Measurements from ENCODE around the gene KIAA1958.

Gene KIAA1958

GRCh38 chr9:112472996-112473395 is 13.6 kb upstream of the KIAA1958 start:
- Mint-ChIP-seq H3K4me3 (no peak overlapping the region), H3K27me3 (ENCODE audit: low read depth) (no peaks in the 10 kb centered on the region), H3K4me1 (no peaks in the 10 kb centered on the region), H3K36me3 (ENCODE audit: low read depth) (peaks cover 77% of the 10 kb centered on the region), H3K27ac (no peak overlapping the region), H3K9me3 (peaks cover 21% of the 10 kb centered on the region)
- TF ChIP-seq, protein P1, sequence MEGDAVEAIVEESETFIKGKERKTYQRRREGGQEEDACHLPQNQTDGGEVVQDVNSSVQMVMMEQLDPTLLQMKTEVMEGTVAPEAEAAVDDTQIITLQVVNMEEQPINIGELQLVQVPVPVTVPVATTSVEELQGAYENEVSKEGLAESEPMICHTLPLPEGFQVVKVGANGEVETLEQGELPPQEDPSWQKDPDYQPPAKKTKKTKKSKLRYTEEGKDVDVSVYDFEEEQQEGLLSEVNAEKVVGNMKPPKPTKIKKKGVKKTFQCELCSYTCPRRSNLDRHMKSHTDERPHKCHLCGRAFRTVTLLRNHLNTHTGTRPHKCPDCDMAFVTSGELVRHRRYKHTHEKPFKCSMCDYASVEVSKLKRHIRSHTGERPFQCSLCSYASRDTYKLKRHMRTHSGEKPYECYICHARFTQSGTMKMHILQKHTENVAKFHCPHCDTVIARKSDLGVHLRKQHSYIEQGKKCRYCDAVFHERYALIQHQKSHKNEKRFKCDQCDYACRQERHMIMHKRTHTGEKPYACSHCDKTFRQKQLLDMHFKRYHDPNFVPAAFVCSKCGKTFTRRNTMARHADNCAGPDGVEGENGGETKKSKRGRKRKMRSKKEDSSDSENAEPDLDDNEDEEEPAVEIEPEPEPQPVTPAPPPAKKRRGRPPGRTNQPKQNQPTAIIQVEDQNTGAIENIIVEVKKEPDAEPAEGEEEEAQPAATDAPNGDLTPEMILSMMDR (IDR thresholded peaks at IDR 0.05; ENCODE audit: unreplicated experiment in 3 of 3) = no peak

DNA sequence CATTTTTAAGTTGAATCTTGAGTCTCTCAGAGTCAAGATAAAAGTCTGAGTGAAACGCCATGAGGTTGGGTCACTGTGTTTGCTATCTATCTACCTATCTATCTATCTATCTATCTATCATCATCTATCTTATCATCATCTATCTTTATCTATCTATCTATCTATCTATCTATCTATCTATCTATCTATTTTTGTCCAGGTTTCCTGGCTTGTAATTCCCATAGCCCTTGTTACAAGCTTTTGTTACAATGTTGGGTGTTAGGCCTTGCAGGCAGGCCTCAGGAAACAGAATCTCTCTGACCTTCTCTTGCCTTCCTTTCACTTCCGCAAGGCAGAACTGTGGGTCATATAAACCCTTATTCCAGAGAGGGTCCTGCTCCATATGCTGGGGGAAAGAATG is 12.6 kb upstream of the KIAA1958 start:
- no peak overlapping the region for H3K27ac Mint-ChIP-seq
- H3K9me3 Mint-ChIP-seq = peaks cover 24% of the 10 kb centered on the region
- H3K4me1 Mint-ChIP-seq = no peaks in the 10 kb centered on the region
- H3K36me3 Mint-ChIP-seq (ENCODE audit: low read depth) = peaks cover 78% of the 10 kb centered on the region
- no peaks in the 10 kb centered on the region for H3K27me3 Mint-ChIP-seq (ENCODE audit: low read depth)
- H3K4me3 Mint-ChIP-seq = no peak overlapping the region
- TF ChIP-seq, protein P1 (IDR thresholded peaks at IDR 0.05; ENCODE audit: unreplicated experiment in 3 of 3) = no peak

- peaks cover 24% of the 10 kb centered on the region for H3K9me3 Mint-ChIP-seq
- no peaks in the 10 kb centered on the region for H3K27me3 Mint-ChIP-seq (ENCODE audit: low read depth)
- no peak overlapping the region for H3K27ac Mint-ChIP-seq
- H3K4me1 Mint-ChIP-seq = no peaks in the 10 kb centered on the region
- TF ChIP-seq, protein P1 (IDR thresholded peaks at IDR 0.05; ENCODE audit: unreplicated experiment in 3 of 3) = no peak
- H3K4me3 Mint-ChIP-seq = no peak overlapping the region
- H3K36me3 Mint-ChIP-seq (ENCODE audit: low read depth) = peaks cover 74% of the 10 kb centered on the region
Observed at GRCh38 chr9:112475318-112475717, 11.3 kb upstream of the KIAA1958 start.

GRCh38 chr9:112477330-112477729 is 9.3 kb upstream of the KIAA1958 start:
- Mint-ChIP-seq H3K9me3 (peaks cover 24% of the 10 kb centered on the region), H3K4me1 (no peaks in the 10 kb centered on the region), H3K27ac (no peak overlapping the region), H3K27me3 (ENCODE audit: low read depth) (no peaks in the 10 kb centered on the region), H3K36me3 (ENCODE audit: low read depth) (peaks cover 73% of the 10 kb centered on the region), H3K4me3 (no peak overlapping the region)
- TF ChIP-seq, protein P1 (IDR thresholded peaks at IDR 0.05; ENCODE audit: unreplicated experiment in 3 of 3) = no peak

DNA sequence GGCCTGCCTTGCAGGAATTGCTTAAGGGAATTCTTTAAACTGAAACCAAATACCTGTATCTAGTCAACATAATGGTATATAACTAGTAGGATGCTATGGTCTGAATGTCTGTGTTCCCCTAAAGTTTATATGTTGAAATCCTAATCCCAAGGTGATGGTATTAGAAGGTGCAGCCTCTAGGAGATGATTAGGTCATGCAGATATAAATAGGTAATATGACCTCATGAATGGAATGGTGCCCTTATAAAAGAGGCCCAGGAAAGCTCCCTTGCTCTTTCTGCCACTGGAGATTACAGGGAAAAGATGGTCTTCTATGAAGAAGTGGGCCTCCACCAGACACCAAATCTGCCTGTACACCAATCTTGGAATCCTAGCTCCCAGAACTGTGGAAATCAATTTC is 7.4 kb upstream of the KIAA1958 start:
- Mint-ChIP-seq H3K27me3 (ENCODE audit: low read depth) (no peaks in the 10 kb centered on the region), H3K9me3 (peaks cover 22% of the 10 kb centered on the region), H3K36me3 (ENCODE audit: low read depth) (peaks cover 59% of the 10 kb centered on the region), H3K27ac (no peak overlapping the region), H3K4me1 (no peaks in the 10 kb centered on the region), H3K4me3 (no peak overlapping the region)
- TF ChIP-seq, protein P1 (IDR thresholded peaks at IDR 0.05; ENCODE audit: unreplicated experiment in 3 of 3) = no peak

- peaks cover 10% of the 10 kb centered on the region for H3K27me3 Mint-ChIP-seq (ENCODE audit: low read depth)
- TF ChIP-seq, protein P1 (IDR thresholded peaks at IDR 0.05; ENCODE audit: unreplicated experiment in 3 of 3) = no peak
- no peak overlapping the region for H3K4me3 Mint-ChIP-seq
- no peak overlapping the region for H3K27ac Mint-ChIP-seq
- peaks cover 10% of the 10 kb centered on the region for H3K36me3 Mint-ChIP-seq (ENCODE audit: low read depth)
- peaks cover 26% of the 10 kb centered on the region for H3K4me1 Mint-ChIP-seq
- H3K9me3 Mint-ChIP-seq = no peaks in the 10 kb centered on the region
Observed at GRCh38 chr9:112484607-112485006, 2.0 kb upstream of the KIAA1958 start.

Measured in nephron (organoid).